ENCODE measurements around the gene KIAA0753.

The KIAA0753 gene

GRCh38 chr17:6568184-6568758 lies 72.2 kb downstream of the KIAA0753 start:
- no peak for DNase-seq

GRCh38 chr17:6567528-6568183 lies 72.9 kb downstream of the KIAA0753 start:
- no peak for DNase-seq

- DNase-seq = no peak
Observed at GRCh38 chr17:6561446-6561845, 79.1 kb downstream of the KIAA0753 start.

- DNase-seq = no peak
Observed at GRCh38 chr17:6560496-6560895, 80.0 kb downstream of the KIAA0753 start.

GRCh38 chr17:6559753-6560215 lies 80.7 kb downstream of the KIAA0753 start:
- DNase-seq = no peak

GRCh38 chr17:6558932-6559752 lies 81.4 kb downstream of the KIAA0753 start:
- DNase-seq = no peak

GRCh38 chr17:6558276-6558675 lies 82.2 kb downstream of the KIAA0753 start:
- no peak for DNase-seq

- no peak for DNase-seq
Observed at GRCh38 chr17:6557040-6557438, 83.5 kb downstream of the KIAA0753 start.

GRCh38 chr17:6556121-6557039 lies 84.1 kb downstream of the KIAA0753 start, which contains the start of gene PITPNM3:
TSS of gene PITPNM3 (minus strand) at chr17:6556555. CDS start at chr17:6556406, 149 bp downstream.
- peak; percentile 29 for DNase-seq

GRCh38 chr17:6555331-6556120 lies 85.0 kb downstream of the KIAA0753 start:
- DNase-seq = no peak

- no peak for DNase-seq
Observed at GRCh38 chr17:6554871-6555330, 85.6 kb downstream of the KIAA0753 start.

- DNase-seq = no peak
Observed at GRCh38 chr17:6554342-6554741, 86.2 kb downstream of the KIAA0753 start.

- DNase-seq = peak; percentile 93
Observed at GRCh38 chr17:6551869-6552531, 88.5 kb downstream of the KIAA0753 start.

- DNase-seq = no peak
Observed at GRCh38 chr17:6551356-6551755, 89.2 kb downstream of the KIAA0753 start.

- no peak for DNase-seq
Observed at GRCh38 chr17:6549384-6550036, 91.0 kb downstream of the KIAA0753 start.

GRCh38 chr17:6548578-6549330 lies 91.8 kb downstream of the KIAA0753 start:
- no peak for DNase-seq

GRCh38 chr17:6548034-6548433 lies 92.5 kb downstream of the KIAA0753 start:
- no peak for DNase-seq

GRCh38 chr17:6547336-6547735 lies 93.2 kb downstream of the KIAA0753 start:
- DNase-seq = no peak

- no peak for DNase-seq
Observed at GRCh38 chr17:6546069-6546718, 94.3 kb downstream of the KIAA0753 start.

Data from DMS79 treated with DMSO at 0.1 percent for 48 hours (cell line).